ENCODE results near the gene ELP2.

- no peak for TF ChIP-seq CTCF (IDR thresholded peaks at IDR 0.05)
- TF ChIP-seq ZFX (IDR thresholded peaks at IDR 0.05; ENCODE audit: borderline replicate concordance) = no peak
These were observed 65.9 kb downstream of the ELP2 start for GRCh38 chr18:36195427-36196122.

Data from 22Rv1 (cell line).